Mesendoderm (in vitro differentiated cells): ENCODE data around the gene NADK2.

Experiments used
- DNase-seq: peaks from one replicate; pipeline ENCODE4 v3.0.0; 2013
- H2AK5ac ChIP-seq: 2 replicates; pipeline ENCODE4 v1.6.1; 2013; ENCODE audit warnings: low read length, inconsistent platforms
- H2BK120ac ChIP-seq: 2 replicates; pipeline ENCODE4 v1.6.1; 2013; ENCODE audit warnings: low read depth, mild to moderate bottlenecking, low read length, moderate library complexity, mixed read lengths
- H2BK15ac ChIP-seq: replicated peaks from 2 replicates; pipeline ENCODE4 v1.6.1; 2013; ENCODE audit warnings: low read depth, mild to moderate bottlenecking, moderate library complexity
- H2BK5ac ChIP-seq: 2 replicates; pipeline ENCODE4 v1.6.1; 2013; ENCODE audit warnings: low read length, inconsistent platforms
- H3K18ac ChIP-seq: 2 replicates; pipeline ENCODE4 v1.6.1; 2013; ENCODE audit warnings: mild to moderate bottlenecking, low read length, mixed read lengths
- H3K23ac ChIP-seq: one replicate; pipeline ENCODE4 v1.6.1; 2013; ENCODE audit warnings: low read length
- H3K27ac ChIP-seq: 2 replicates; pipeline ENCODE4 v1.5.1; 2013; ENCODE audit warnings: low read depth, mild to moderate bottlenecking, inconsistent platforms, low read length, moderate library complexity
- H3K27me3 ChIP-seq: 2 replicates; pipeline ENCODE4 v1.6.1; 2013; ENCODE audit warnings: low read length, control low read depth, mild to moderate bottlenecking, inconsistent platforms; ENCODE audit not compliant: insufficient read depth, poor library complexity
- H3K36me3 ChIP-seq: 2 replicates; pipeline ENCODE4 v1.6.1; 2013; ENCODE audit warnings: low read length, inconsistent platforms; ENCODE audit not compliant: control insufficient read depth, insufficient read depth
- H3K4ac ChIP-seq: one replicate; pipeline ENCODE4 v1.6.1; 2013; ENCODE audit warnings: low read depth, mild to moderate bottlenecking, low read length, moderate library complexity
- H3K4me1 ChIP-seq: 2 replicates; pipeline ENCODE4 v1.6.1; 2013; ENCODE audit warnings: low read depth, low read length, inconsistent platforms; ENCODE audit not compliant: control insufficient read depth
- H3K4me2 ChIP-seq: 2 replicates; pipeline ENCODE4 v1.6.1; 2013; ENCODE audit warnings: low read length
- H3K4me3 ChIP-seq: 2 replicates; pipeline ENCODE4 v1.5.1; 2013; ENCODE audit warnings: mild to moderate bottlenecking, low read length
- H3K56ac ChIP-seq: one replicate; pipeline ENCODE4 v1.6.1; 2013; ENCODE audit warnings: low read length
- H3K79me1 ChIP-seq: 2 replicates; pipeline ENCODE4 v1.6.1; 2013; ENCODE audit warnings: low read length, inconsistent platforms
- H3K79me2 ChIP-seq: 2 replicates; pipeline ENCODE4 v1.6.1; 2013; ENCODE audit warnings: mild to moderate bottlenecking, low read length; ENCODE audit not compliant: control insufficient read depth, insufficient read depth
- H3K9ac ChIP-seq: 2 replicates; pipeline ENCODE4 v1.6.1; 2013; ENCODE audit warnings: low read length, inconsistent platforms
- H4K5ac ChIP-seq: one replicate; pipeline ENCODE4 v1.6.1; 2013; ENCODE audit warnings: low read length
- H4K8ac ChIP-seq: one replicate; pipeline ENCODE4 v1.6.1; 2013; ENCODE audit warnings: low read depth, mild to moderate bottlenecking, control low read depth, low read length, moderate library complexity
- WGBS: extraction: QIAGEN DNeasy Blood & Tissue Kit; methylation state at CpG from one replicate; pipeline ENCODE4 v1.1.7; 2013; ENCODE audit warnings: low lambda C conversion rate, missing lambda C conversion rate; ENCODE audit not compliant: insufficient coverage; ENCODE audit errors: extremely low coverage; 5-methylcytosine and 5-hydroxymethylcytosine counted together

NADK2 gene

GRCh38 chr5:36161361-36161760, 80.4 kb downstream of the NADK2 start:
- Histone ChIP-seq H4K5ac (no peak overlapping the region), H2BK15ac (no peak overlapping the region), H3K18ac (no peak overlapping the region), H3K9ac (no peak overlapping the region), H3K4me2 (no peak overlapping the region), H3K56ac (no peak overlapping the region), H3K27ac (no peak overlapping the region), H2BK5ac (no peak overlapping the region), H3K4me3 (no peak overlapping the region), H3K27me3 (no peaks in the 10 kb centered on the region), H4K8ac (no peak overlapping the region), H3K36me3 (peaks cover 7% of the 10 kb centered on the region), H3K79me1 (peaks cover 20% of the 10 kb centered on the region), H3K4ac (no peak overlapping the region), H3K79me2 (peaks cover 44% of the 10 kb centered on the region), H3K23ac (no peak overlapping the region), H2AK5ac (no peak overlapping the region), H3K4me1 (peaks cover 3% of the 10 kb centered on the region), H2BK120ac (no peak overlapping the region)
- no peak for DNase-seq
- no CpG with 5 or more reads among the region's 4 CpGs for WGBS

GRCh38 chr5:36160617-36161016, 81.1 kb downstream of the NADK2 start:
- H3K27ac ChIP-seq = no peak overlapping the region
- no peak overlapping the region for H4K8ac ChIP-seq

GRCh38 chr5:36158144-36158543, 83.6 kb downstream of the NADK2 start:
- no peak overlapping the region for H2BK15ac ChIP-seq
- H3K18ac ChIP-seq = peak overlapping the region; percentile 77
- H3K4me2 ChIP-seq = no peak overlapping the region
- no peak for DNase-seq
- no peak overlapping the region for H3K27ac ChIP-seq
- no peak overlapping the region for H3K4me3 ChIP-seq
- peaks cover 13% of the 10 kb centered on the region for H3K4me1 ChIP-seq
- H4K8ac ChIP-seq = no peak overlapping the region
- no CpG with 5 or more reads among the region's 2 CpGs for WGBS
- H3K4ac ChIP-seq = peak overlapping the region; percentile 47
- no peaks in the 10 kb centered on the region for H3K27me3 ChIP-seq
- no peak overlapping the region for H3K9ac ChIP-seq
- H3K36me3 ChIP-seq = peaks cover 4% of the 10 kb centered on the region
- H3K79me1 ChIP-seq = peaks cover 16% of the 10 kb centered on the region
- H2BK5ac ChIP-seq = no peak overlapping the region
- no peak overlapping the region for H3K56ac ChIP-seq
- no peak overlapping the region for H2BK120ac ChIP-seq
- H2AK5ac ChIP-seq = no peak overlapping the region
- no peak overlapping the region for H3K23ac ChIP-seq
- peaks cover 49% of the 10 kb centered on the region for H3K79me2 ChIP-seq
- no peak overlapping the region for H4K5ac ChIP-seq

More at GRCh38 chr5:36160617-36161016, 81.1 kb downstream of the NADK2 start:
- H3K9ac ChIP-seq = no peak overlapping the region
- H3K18ac ChIP-seq = no peak overlapping the region
- no peak overlapping the region for H2BK5ac ChIP-seq
- H3K4me1 ChIP-seq = peaks cover 9% of the 10 kb centered on the region
- peaks cover 7% of the 10 kb centered on the region for H3K36me3 ChIP-seq
- H3K4me3 ChIP-seq = no peak overlapping the region
- H3K79me2 ChIP-seq = peaks cover 47% of the 10 kb centered on the region
- H3K79me1 ChIP-seq = peaks cover 21% of the 10 kb centered on the region
- H3K4me2 ChIP-seq = no peak overlapping the region
- DNase-seq = no peak
- no peak overlapping the region for H4K5ac ChIP-seq
- no peak overlapping the region for H2AK5ac ChIP-seq
- no peak overlapping the region for H3K56ac ChIP-seq
- H3K23ac ChIP-seq = no peak overlapping the region
- H2BK120ac ChIP-seq = no peak overlapping the region
- no peak overlapping the region for H2BK15ac ChIP-seq
- WGBS = no CpG with 5 or more reads among the region's 3 CpGs
- no peaks in the 10 kb centered on the region for H3K27me3 ChIP-seq
- H3K4ac ChIP-seq = no peak overlapping the region

DNA sequence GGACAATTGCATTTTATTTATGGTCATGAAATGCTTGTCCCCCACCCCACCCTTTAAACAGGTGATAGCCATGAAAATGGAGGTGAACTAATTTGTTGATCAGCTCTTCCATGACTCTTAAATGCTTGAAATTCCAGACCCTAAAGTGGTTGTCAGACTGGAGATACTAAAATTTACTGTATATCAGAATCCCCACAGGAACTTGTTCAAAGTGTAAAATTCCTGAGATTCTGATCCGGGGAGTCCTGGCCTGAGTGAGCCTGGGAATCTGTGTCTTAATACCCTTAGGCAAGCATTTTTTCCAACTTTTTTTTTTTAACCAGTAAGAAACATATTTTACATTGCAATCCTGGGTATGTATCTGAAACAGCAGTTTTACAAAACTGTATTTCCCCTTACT, 85.1 kb downstream of the NADK2 start:
- Histone ChIP-seq H2BK15ac (no peak overlapping the region), H3K27me3 (no peaks in the 10 kb centered on the region), H3K36me3 (peaks cover 4% of the 10 kb centered on the region), H3K23ac (no peak overlapping the region), H2BK120ac (no peak overlapping the region), H3K79me2 (peaks cover 54% of the 10 kb centered on the region), H3K9ac (no peak overlapping the region), H3K18ac (peak overlapping the region; percentile 42), H4K8ac (no peak overlapping the region), H2BK5ac (no peak overlapping the region), H3K4me3 (no peak overlapping the region), H3K4me2 (no peak overlapping the region), H3K27ac (peak overlapping the region; percentile 82), H2AK5ac (no peak overlapping the region), H3K4ac (no peak overlapping the region), H3K79me1 (peaks cover 16% of the 10 kb centered on the region), H3K4me1 (peaks cover 13% of the 10 kb centered on the region), H3K56ac (no peak overlapping the region), H4K5ac (no peak overlapping the region)
- no CpG with 5 or more reads among the region's 1 CpG for WGBS
- DNase-seq = peak; percentile 97

GRCh38 chr5:36156121-36156601, 85.6 kb downstream of the NADK2 start:
- Histone ChIP-seq H3K18ac (peak overlapping the region; percentile 42), H3K4me3 (no peak overlapping the region), H3K4ac (no peak overlapping the region), H4K5ac (no peak overlapping the region), H3K9ac (no peak overlapping the region), H3K79me2 (peaks cover 52% of the 10 kb centered on the region), H3K79me1 (peaks cover 15% of the 10 kb centered on the region), H3K56ac (peak overlapping the region; percentile 18), H2BK5ac (no peak overlapping the region), H3K23ac (no peak overlapping the region), H3K27ac (peak overlapping the region; percentile 82), H2BK120ac (no peak overlapping the region), H3K4me2 (peak overlapping the region; percentile 7), H2AK5ac (no peak overlapping the region), H3K36me3 (peaks cover 4% of the 10 kb centered on the region), H3K27me3 (no peaks in the 10 kb centered on the region), H2BK15ac (peak overlapping the region; percentile 14), H3K4me1 (peaks cover 13% of the 10 kb centered on the region), H4K8ac (no peak overlapping the region)
- DNase-seq = peak; percentile 75
- WGBS = no CpG with 5 or more reads among the region's 4 CpGs

- Histone ChIP-seq H4K8ac (no peak overlapping the region), H2BK5ac (no peak overlapping the region), H3K18ac (peak overlapping the region; percentile 42), H3K4ac (no peak overlapping the region), H2BK120ac (no peak overlapping the region), H3K27ac (peak overlapping the region; percentile 82), H3K27me3 (no peaks in the 10 kb centered on the region), H3K79me2 (peaks cover 48% of the 10 kb centered on the region), H3K4me3 (no peak overlapping the region), H3K79me1 (peaks cover 15% of the 10 kb centered on the region), H4K5ac (no peak overlapping the region), H3K9ac (no peak overlapping the region), H2AK5ac (no peak overlapping the region), H3K36me3 (peaks cover 4% of the 10 kb centered on the region), H2BK15ac (no peak overlapping the region), H3K4me1 (peaks cover 13% of the 10 kb centered on the region), H3K23ac (no peak overlapping the region), H3K4me2 (no peak overlapping the region), H3K56ac (no peak overlapping the region)
- DNase-seq = peak; percentile 42
- WGBS = no CpG with 5 or more reads among the region's 7 CpGs
Observed at GRCh38 chr5:36155291-36155690, 86.4 kb downstream of the NADK2 start.
